SH-SY5Y (cell line): Measurements from ENCODE around the gene MTX3.

Source experiments
- GATA2 ChIP-seq: IDR thresholded peaks from 2 replicates; pipeline ENCODE4 v1.6.1; 2011; ENCODE audit warnings: mild to moderate bottlenecking, low read depth, low read length
- GATA3 ChIP-seq: IDR thresholded peaks from 2 replicates; pipeline ENCODE4 v1.6.1; 2011; ENCODE audit warnings: low read depth, mild to moderate bottlenecking, low read length, moderate library complexity

- TF ChIP-seq GATA2 (no peak), GATA3 (no peak)
These were observed 59.2 kb downstream of the MTX3 start for GRCh38 chr5:79931866-79932265.
